Osteocyte (in vitro differentiated cells): Measurements from ENCODE around the gene HTR3A. TPM values are rescaled to one million over a fixed set of nuclear protein-coding genes. Genes with fewer than 3 reads are reported as not detected.

Experiments
- DNase-seq: peaks from one replicate; pipeline ENCODE4 v3.0.0; 2021; ENCODE audit warnings: mixed read lengths; ENCODE audit not compliant: unreplicated experiment; ENCODE audit errors: extremely low spot score
- H3K27ac Mint-ChIP-seq: one replicate; pipeline ENCODE4 v1.8.0; 2021; ENCODE audit warnings: mild to moderate bottlenecking, mixed read lengths; ENCODE audit not compliant: unreplicated experiment
- H3K27me3 Mint-ChIP-seq: one replicate; pipeline ENCODE4 v1.8.0; 2021; ENCODE audit warnings: mixed read lengths; ENCODE audit not compliant: unreplicated experiment
- H3K36me3 Mint-ChIP-seq: one replicate; pipeline ENCODE4 v1.8.0; 2021; ENCODE audit warnings: mixed read lengths; ENCODE audit not compliant: unreplicated experiment
- H3K4me1 Mint-ChIP-seq: one replicate; pipeline ENCODE4 v1.8.0; 2021; ENCODE audit warnings: mixed read lengths; ENCODE audit not compliant: unreplicated experiment
- H3K4me3 Mint-ChIP-seq: one replicate; pipeline ENCODE4 v1.8.0; 2021; ENCODE audit warnings: mild to moderate bottlenecking, moderate library complexity, mixed read lengths; ENCODE audit not compliant: unreplicated experiment
- H3K9me3 Mint-ChIP-seq: one replicate; pipeline ENCODE4 v1.8.0; 2021; ENCODE audit warnings: mixed read lengths; ENCODE audit not compliant: unreplicated experiment
- CTCF ChIP-seq: fragments of 200-600 bp; sonication (generic); IDR thresholded peaks from 2 replicates; pipeline ENCODE4 v1.5.0; 2021; ENCODE audit warnings: antibody characterized with exemption, mild to moderate bottlenecking, moderate library complexity
- total RNA-seq: library from RNA; stranded (reverse); gene quantifications from 2 replicates; pipeline ENCODE4 v1.2.1, GENCODE V29; 2021

HTR3A gene
- total RNA-seq, 1 donor from 2014 or later, result not detected

DNA sequence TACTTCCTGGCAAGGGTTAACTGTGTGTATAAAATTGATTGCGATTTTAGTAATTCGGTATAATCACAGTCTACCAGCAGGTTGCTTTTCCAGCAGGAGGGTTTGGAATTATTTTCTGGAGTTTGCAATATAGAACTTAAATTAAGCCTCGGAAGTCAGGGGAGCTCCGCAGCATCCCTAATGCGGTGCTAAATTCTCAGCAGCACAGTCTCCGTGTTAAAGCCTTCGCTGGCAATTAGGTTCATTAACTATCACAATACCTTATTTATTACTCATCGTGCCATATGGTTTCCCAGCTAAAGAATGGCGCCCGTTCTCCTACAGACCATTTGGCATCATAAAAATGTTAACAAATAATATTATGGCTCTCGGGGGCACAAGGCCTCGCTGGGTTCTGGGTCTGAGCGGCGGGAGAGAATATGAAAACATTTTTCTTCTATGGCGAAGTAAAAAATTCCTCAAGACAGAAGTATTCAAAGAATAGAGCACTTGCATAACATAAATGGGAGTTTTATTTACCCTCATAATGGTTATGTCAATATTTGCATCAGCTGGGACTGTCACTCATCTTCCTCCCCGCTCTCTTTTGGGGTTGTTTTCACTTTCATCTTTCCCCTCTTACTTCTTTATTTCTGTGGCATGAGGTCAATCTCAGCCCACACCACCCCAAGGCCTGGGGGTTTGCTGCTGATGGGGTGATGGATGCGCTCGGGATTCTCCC lies 56.5 kb downstream of the HTR3A start:
- DNase-seq, result no peak

DNA sequence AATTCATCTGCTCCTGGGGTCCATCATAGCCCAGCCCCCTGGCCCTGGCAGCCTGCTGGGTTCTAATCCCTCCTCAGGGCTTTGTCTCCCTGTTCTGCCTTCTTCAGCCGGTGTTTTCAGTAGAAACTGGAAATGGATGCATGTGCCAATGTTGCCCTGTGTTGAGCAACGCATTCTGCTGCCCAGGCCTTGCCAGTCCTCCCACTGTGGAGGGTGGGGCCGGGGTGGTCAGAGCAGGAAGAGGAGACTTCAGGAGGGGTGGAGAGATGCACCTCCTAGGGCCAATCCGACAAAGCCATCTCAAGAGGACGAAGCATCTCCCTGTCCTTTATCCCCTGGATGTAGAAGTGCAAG lies 57.0 kb downstream of the HTR3A start:
- Mint-ChIP-seq H3K27ac (peak overlapping the region; percentile 19), H3K27me3 (peaks cover 46% of the 10 kb centered on the region), H3K4me1 (peaks cover 15% of the 10 kb centered on the region), H3K4me3 (no peak overlapping the region), H3K36me3 (no peaks in the 10 kb centered on the region), H3K9me3 (no peaks in the 10 kb centered on the region)
- DNase-seq, result no peak
- no peak for TF ChIP-seq CTCF

More for the DNA sequence above, 56.5 kb downstream of the HTR3A start:
- TF ChIP-seq CTCF, result no peak
- Mint-ChIP-seq H3K36me3 (no peaks in the 10 kb centered on the region), H3K4me3 (no peak overlapping the region), H3K4me1 (peaks cover 10% of the 10 kb centered on the region), H3K27me3 (peaks cover 51% of the 10 kb centered on the region), H3K27ac (peak overlapping the region; percentile 19), H3K9me3 (no peaks in the 10 kb centered on the region)

- H3K36me3 Mint-ChIP-seq, result no peaks in the 10 kb centered on the region
- peaks cover 39% of the 10 kb centered on the region for H3K27me3 Mint-ChIP-seq
- DNase-seq, result no peak
- H3K4me1 Mint-ChIP-seq, result peaks cover 17% of the 10 kb centered on the region
- no peaks in the 10 kb centered on the region for H3K9me3 Mint-ChIP-seq
- no peak for TF ChIP-seq CTCF
- no peak overlapping the region for H3K4me3 Mint-ChIP-seq
- H3K27ac Mint-ChIP-seq, result no peak overlapping the region
These were observed 58.2 kb downstream of the HTR3A start for GRCh38 chr11:114033066-114033465.

GRCh38 chr11:114033572-114033971 lies 58.7 kb downstream of the HTR3A start:
- TF ChIP-seq CTCF, result no peak
- no peak overlapping the region for H3K4me3 Mint-ChIP-seq
- no peak overlapping the region for H3K27ac Mint-ChIP-seq
- no peaks in the 10 kb centered on the region for H3K36me3 Mint-ChIP-seq
- H3K9me3 Mint-ChIP-seq, result no peaks in the 10 kb centered on the region
- H3K4me1 Mint-ChIP-seq, result peaks cover 17% of the 10 kb centered on the region
- no peak for DNase-seq
- peaks cover 37% of the 10 kb centered on the region for H3K27me3 Mint-ChIP-seq

DNA sequence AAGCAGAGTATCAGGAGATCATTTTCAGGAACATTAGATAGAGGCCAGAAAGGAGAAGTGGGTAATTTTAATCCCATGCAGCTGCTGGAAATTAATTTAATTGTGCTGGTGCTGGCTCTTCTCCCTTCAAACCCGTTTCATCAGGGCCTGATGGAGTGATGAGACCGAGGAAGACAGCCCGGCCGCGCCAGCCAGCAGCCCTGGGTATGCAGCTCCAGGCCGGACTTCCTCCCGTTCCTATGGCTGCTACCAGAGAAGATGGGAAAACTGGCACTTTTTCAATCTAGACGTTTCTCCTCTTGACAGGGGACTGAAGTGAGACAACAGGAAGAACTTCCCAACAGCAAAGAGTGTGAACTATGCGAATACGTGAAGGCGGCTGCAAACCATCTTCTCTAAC lies 60.0 kb downstream of the HTR3A start:
- Mint-ChIP-seq H3K27ac (no peak overlapping the region), H3K4me3 (no peak overlapping the region), H3K27me3 (peaks cover 26% of the 10 kb centered on the region)

More for the DNA sequence above, 60.0 kb downstream of the HTR3A start:
- no peak for TF ChIP-seq CTCF
- no peaks in the 10 kb centered on the region for H3K9me3 Mint-ChIP-seq
- H3K36me3 Mint-ChIP-seq, result no peaks in the 10 kb centered on the region
- no peak for DNase-seq
- H3K4me1 Mint-ChIP-seq, result peaks cover 19% of the 10 kb centered on the region
